ENCODE measurements around the gene MPPED2.

- TF ChIP-seq, protein P1, sequence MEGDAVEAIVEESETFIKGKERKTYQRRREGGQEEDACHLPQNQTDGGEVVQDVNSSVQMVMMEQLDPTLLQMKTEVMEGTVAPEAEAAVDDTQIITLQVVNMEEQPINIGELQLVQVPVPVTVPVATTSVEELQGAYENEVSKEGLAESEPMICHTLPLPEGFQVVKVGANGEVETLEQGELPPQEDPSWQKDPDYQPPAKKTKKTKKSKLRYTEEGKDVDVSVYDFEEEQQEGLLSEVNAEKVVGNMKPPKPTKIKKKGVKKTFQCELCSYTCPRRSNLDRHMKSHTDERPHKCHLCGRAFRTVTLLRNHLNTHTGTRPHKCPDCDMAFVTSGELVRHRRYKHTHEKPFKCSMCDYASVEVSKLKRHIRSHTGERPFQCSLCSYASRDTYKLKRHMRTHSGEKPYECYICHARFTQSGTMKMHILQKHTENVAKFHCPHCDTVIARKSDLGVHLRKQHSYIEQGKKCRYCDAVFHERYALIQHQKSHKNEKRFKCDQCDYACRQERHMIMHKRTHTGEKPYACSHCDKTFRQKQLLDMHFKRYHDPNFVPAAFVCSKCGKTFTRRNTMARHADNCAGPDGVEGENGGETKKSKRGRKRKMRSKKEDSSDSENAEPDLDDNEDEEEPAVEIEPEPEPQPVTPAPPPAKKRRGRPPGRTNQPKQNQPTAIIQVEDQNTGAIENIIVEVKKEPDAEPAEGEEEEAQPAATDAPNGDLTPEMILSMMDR (IDR thresholded peaks at IDR 0.05) = no peak
- no peak for TF ChIP-seq POLR2A (IDR thresholded peaks at IDR 0.05)
Observed at GRCh38 chr11:30503156-30503555, 83.0 kb downstream of the MPPED2 start.
